NCI-H1436 (cell line): Measurements from ENCODE around the gene ZXDC.
A peak's percentile ranks its signal among the peaks of the same experiment; 100 is the strongest.

ENCODE experiments used
- DNase-seq: peaks from one replicate; lab custom pipeline; 2025; lab: John Stamatoyannopoulos, UW

ZXDC gene

GRCh38 chr3:126473292-126474168 is 2.2 kb downstream of the ZXDC start:
- no peak for DNase-seq

GRCh38 chr3:126472277-126473006 is 3.2 kb downstream of the ZXDC start:
- DNase-seq = peak; percentile 41

- no peak for DNase-seq
Observed at GRCh38 chr3:126469479-126469878, 6.2 kb downstream of the ZXDC start.

- no peak for DNase-seq
Observed at GRCh38 chr3:126468028-126468891, 7.4 kb downstream of the ZXDC start.

GRCh38 chr3:126467611-126467955 is 8.1 kb downstream of the ZXDC start:
- DNase-seq = no peak

GRCh38 chr3:126466886-126467610 is 8.6 kb downstream of the ZXDC start:
- no peak for DNase-seq

GRCh38 chr3:126465928-126466544 is 9.7 kb downstream of the ZXDC start:
- DNase-seq = no peak

- no peak for DNase-seq
Observed at GRCh38 chr3:126464997-126465396, 10.7 kb downstream of the ZXDC start.

GRCh38 chr3:126464494-126464893 is 11.2 kb downstream of the ZXDC start:
- DNase-seq = no peak

GRCh38 chr3:126464093-126464492 is 11.6 kb downstream of the ZXDC start:
- no peak for DNase-seq

GRCh38 chr3:126463521-126463920 is 12.2 kb downstream of the ZXDC start:
- no peak for DNase-seq

GRCh38 chr3:126461450-126462070 is 14.1 kb downstream of the ZXDC start:
- DNase-seq = no peak

- no peak for DNase-seq
Observed at GRCh38 chr3:126460381-126460780, 15.3 kb downstream of the ZXDC start.

GRCh38 chr3:126459763-126460127 is 15.9 kb downstream of the ZXDC start:
- DNase-seq = no peak

- DNase-seq = no peak
Observed at GRCh38 chr3:126459111-126459762, 16.5 kb downstream of the ZXDC start.

GRCh38 chr3:126456766-126457388 is 18.8 kb downstream of the ZXDC start:
- no peak for DNase-seq

- no peak for DNase-seq
Observed at GRCh38 chr3:126456211-126456610, 19.5 kb downstream of the ZXDC start.

- DNase-seq = no peak
Observed at GRCh38 chr3:126454437-126455198, 21.1 kb downstream of the ZXDC start.

- DNase-seq = no peak
Observed at GRCh38 chr3:126454025-126454424, 21.7 kb downstream of the ZXDC start.
